ENCODE measurements around the gene KCNH3. TPM values are rescaled to one million over a fixed set of nuclear protein-coding genes. Genes with fewer than 3 reads are reported as not detected.
A peak's percentile ranks its signal among the peaks of the same experiment; 100 is the strongest.

KCNH3 gene
- total and polyA plus RNA-seq, 8 donors: 0.15 to 2.4 (median 1.5) TPM

- ATAC-seq (no peak), DNase-seq (peak in 2 of 4 donors; percentile 19 to 35)
- Histone ChIP-seq H3K4me1 (peaks cover 8 to 24% of the 10 kb centered on the region in 2 donors), H3K9me3 (no peaks in the 10 kb centered on the region), H3K27me3 (no peaks in the 10 kb centered on the region), H3K4me3 (no peak overlapping the region), H3K27ac (no peak overlapping the region), H3K36me3 (peaks cover 2 to 44% of the 10 kb centered on the region in 2 donors)
- intact Hi-C loops (cut with DNase I): no loop called here
- TF ChIP-seq, protein P1, sequence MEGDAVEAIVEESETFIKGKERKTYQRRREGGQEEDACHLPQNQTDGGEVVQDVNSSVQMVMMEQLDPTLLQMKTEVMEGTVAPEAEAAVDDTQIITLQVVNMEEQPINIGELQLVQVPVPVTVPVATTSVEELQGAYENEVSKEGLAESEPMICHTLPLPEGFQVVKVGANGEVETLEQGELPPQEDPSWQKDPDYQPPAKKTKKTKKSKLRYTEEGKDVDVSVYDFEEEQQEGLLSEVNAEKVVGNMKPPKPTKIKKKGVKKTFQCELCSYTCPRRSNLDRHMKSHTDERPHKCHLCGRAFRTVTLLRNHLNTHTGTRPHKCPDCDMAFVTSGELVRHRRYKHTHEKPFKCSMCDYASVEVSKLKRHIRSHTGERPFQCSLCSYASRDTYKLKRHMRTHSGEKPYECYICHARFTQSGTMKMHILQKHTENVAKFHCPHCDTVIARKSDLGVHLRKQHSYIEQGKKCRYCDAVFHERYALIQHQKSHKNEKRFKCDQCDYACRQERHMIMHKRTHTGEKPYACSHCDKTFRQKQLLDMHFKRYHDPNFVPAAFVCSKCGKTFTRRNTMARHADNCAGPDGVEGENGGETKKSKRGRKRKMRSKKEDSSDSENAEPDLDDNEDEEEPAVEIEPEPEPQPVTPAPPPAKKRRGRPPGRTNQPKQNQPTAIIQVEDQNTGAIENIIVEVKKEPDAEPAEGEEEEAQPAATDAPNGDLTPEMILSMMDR (IDR thresholded peaks at IDR 0.05): no peak
These were observed 26.8 kb downstream of the KCNH3 start for GRCh38 chr12:49565406-49566265.

- Histone ChIP-seq H3K36me3 (peaks cover 2 to 37% of the 10 kb centered on the region in 2 donors), H3K4me3 (no peak overlapping the region), H3K27me3 (no peaks in the 10 kb centered on the region), H3K9me3 (no peaks in the 10 kb centered on the region), H3K27ac (no peak overlapping the region), H3K4me1 (peaks cover 8 to 24% of the 10 kb centered on the region in 2 donors)
- intact Hi-C loops (cut with DNase I): no loop called here
- ATAC-seq (no peak), DNase-seq (peak in 2 of 4 donors; percentile 25 to 42)
- TF ChIP-seq, protein P1 (IDR thresholded peaks at IDR 0.05): no peak
These were observed 27.5 kb downstream of the KCNH3 start for GRCh38 chr12:49566361-49566760.

GRCh38 chr12:49567302-49567610, 28.4 kb downstream of the KCNH3 start:
- peak overlapping the region; percentile 81 to 92 for H3K27ac ChIP-seq
- peak overlapping the region; percentile 77 to 99 for H3K4me3 ChIP-seq
- peaks cover 2 to 28% of the 10 kb centered on the region in 2 donors for H3K36me3 ChIP-seq
- no peaks in the 10 kb centered on the region for H3K27me3 ChIP-seq
- H3K9me3 ChIP-seq: no peaks in the 10 kb centered on the region
- peaks cover 8 to 24% of the 10 kb centered on the region in 2 donors for H3K4me1 ChIP-seq
- ATAC-seq (peak; percentile 16), DNase-seq (peak in 1 of 4 donors; percentile 70)
- intact Hi-C loops (cut with DNase I): no loop called here
- TF ChIP-seq, protein P1 (IDR thresholded peaks at IDR 0.05): no peak

DNA sequence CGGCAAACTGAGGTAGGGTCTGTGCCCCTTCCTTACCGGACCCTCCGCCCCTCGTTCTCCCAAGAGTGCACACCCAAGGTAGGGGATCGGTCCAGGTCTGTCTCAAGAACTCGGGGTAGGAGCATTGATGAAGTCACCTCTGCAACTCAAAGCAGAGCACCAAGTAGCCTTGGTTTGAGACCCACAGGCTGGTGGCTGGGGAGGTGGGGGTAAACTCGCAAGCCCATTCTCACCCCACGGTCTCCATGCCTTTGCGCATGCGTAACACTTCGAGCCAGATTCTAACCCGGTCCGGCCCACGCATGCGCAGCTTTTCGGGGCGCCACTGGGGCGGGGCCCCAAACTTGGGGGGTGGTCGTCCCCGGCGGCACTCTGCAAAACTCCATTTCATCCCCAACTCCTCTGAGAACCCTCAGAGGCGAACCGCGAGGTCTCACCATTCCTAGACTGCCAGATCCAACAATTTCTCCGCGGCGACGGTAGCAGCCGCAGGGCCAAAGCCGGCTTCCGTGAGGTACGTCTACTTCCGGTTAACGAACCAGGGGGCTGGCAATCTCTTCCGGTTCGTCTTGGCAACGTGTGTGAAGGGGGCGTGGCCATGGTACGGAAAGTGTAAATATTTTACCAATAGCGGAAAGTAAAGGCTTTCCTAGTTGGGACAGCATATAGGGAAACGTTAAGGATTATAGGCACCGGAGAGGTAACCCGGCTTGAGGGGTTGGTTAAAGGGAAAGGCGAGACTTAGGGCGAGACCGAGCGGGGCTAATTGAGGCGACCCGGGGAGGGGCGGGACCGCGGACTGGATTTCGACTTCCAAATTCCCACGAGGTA, 29.0 kb downstream of the KCNH3 start, which contains the start of gene MCRS1:
MCRS1 (minus strand) TSS at position 532 of the 831 bp plus-strand sequence. CDS start 1,411 bp downstream, outside the sequence.
- Histone ChIP-seq H3K36me3 (peaks cover 1 to 22% of the 10 kb centered on the region in 2 donors), H3K4me1 (peaks cover 8 to 24% of the 10 kb centered on the region in 2 donors), H3K9me3 (no peaks in the 10 kb centered on the region), H3K27ac (peak within 1 kb of the TSS; percentile 81 to 92), H3K27me3 (no peaks in the 10 kb centered on the region), H3K4me3 (peak within 1 kb of the TSS; percentile 77 to 99)
- intact Hi-C loops (cut with DNase I): no loop called here
- ATAC-seq (peak; percentile 97), DNase-seq (peak; percentile 90 to 94 (median 91))
- TF ChIP-seq, protein P1 (IDR thresholded peaks at IDR 0.05): no peak
